H9 (cell line): Measurements from ENCODE around the gene MED27. TPM values are rescaled to one million over a fixed set of nuclear protein-coding genes. Genes with fewer than 3 reads are reported as not detected.

ENCODE experiments used
- DNase-seq: peaks from one replicate; pipeline ENCODE4 v3.0.0-alpha.2; 2017
- H2AFZ ChIP-seq: one replicate; pipeline ENCODE4 v1.6.1; 2013; ENCODE audit warnings: mild to moderate bottlenecking, low read length, control low read depth, moderate library complexity
- H2AK5ac ChIP-seq: 2 replicates; pipeline ENCODE4 v1.6.1; 2013; ENCODE audit warnings: low read length, control low read depth, mixed read lengths; ENCODE audit not compliant: insufficient read length
- H2BK120ac ChIP-seq: one replicate; pipeline ENCODE4 v1.6.1; 2013; ENCODE audit warnings: low read depth, mild to moderate bottlenecking, low read length, control low read depth, inconsistent platforms; ENCODE audit not compliant: poor library complexity, severe bottlenecking
- H2BK12ac ChIP-seq: 2 replicates; pipeline ENCODE4 v1.6.1; 2013; ENCODE audit warnings: low read length, control low read depth, mixed read lengths, low read depth; ENCODE audit not compliant: insufficient read length
- H2BK15ac ChIP-seq: 2 replicates; pipeline ENCODE4 v1.6.1; 2013; ENCODE audit warnings: low read depth, low read length, control low read depth
- H2BK20ac ChIP-seq: one replicate; pipeline ENCODE4 v1.6.1; 2013; ENCODE audit warnings: low read depth, mild to moderate bottlenecking, low read length, control low read depth, inconsistent platforms; ENCODE audit not compliant: poor library complexity, severe bottlenecking
- H2BK5ac ChIP-seq: 2 replicates; pipeline ENCODE4 v1.6.1; 2013; ENCODE audit warnings: low read length, control low read depth, mixed read lengths; ENCODE audit not compliant: insufficient read length
- H3K14ac ChIP-seq: 2 replicates; pipeline ENCODE4 v1.6.1; 2013; ENCODE audit warnings: low read length, control low read depth; ENCODE audit not compliant: insufficient read depth
- H3K18ac ChIP-seq: 2 replicates; pipeline ENCODE4 v1.6.1; 2013; ENCODE audit warnings: low read depth, mild to moderate bottlenecking, mixed read lengths, low read length, control low read depth; ENCODE audit not compliant: insufficient read length
- H3K23ac ChIP-seq: 2 replicates; pipeline ENCODE4 v1.6.1; 2013; ENCODE audit warnings: low read length, control low read depth, mixed read lengths, low read depth; ENCODE audit not compliant: insufficient read length
- H3K23me2 ChIP-seq: 2 replicates; pipeline ENCODE4 v1.6.1; 2013; ENCODE audit warnings: low read depth, mild to moderate bottlenecking, mixed read lengths, low read length, control low read depth; ENCODE audit not compliant: insufficient read length, poor library complexity, severe bottlenecking
- H3K27ac ChIP-seq: 2 replicates; pipeline ENCODE4 v1.5.1; 2013; ENCODE audit warnings: low read length, control low read depth, mixed read lengths, low read depth; ENCODE audit not compliant: insufficient read length
- H3K27me3 ChIP-seq: 2 replicates; pipeline ENCODE4 v1.6.1; 2013; ENCODE audit warnings: low read length, control low read depth, inconsistent platforms; ENCODE audit not compliant: insufficient read depth
- H3K4ac ChIP-seq: 2 replicates; pipeline ENCODE4 v1.6.1; 2013; ENCODE audit warnings: low read depth, mild to moderate bottlenecking, control low read depth, inconsistent platforms, low read length, moderate library complexity
- H3K4me1 ChIP-seq: 2 replicates; pipeline ENCODE4 v1.6.1; 2013; ENCODE audit warnings: low read length, control low read depth, inconsistent platforms; ENCODE audit not compliant: insufficient read depth
- H3K4me2 ChIP-seq: 2 replicates; pipeline ENCODE4 v1.6.1; 2013; ENCODE audit warnings: low read length, control low read depth, mixed read lengths; ENCODE audit not compliant: insufficient read length, insufficient read depth
- H3K56ac ChIP-seq: 2 replicates; pipeline ENCODE4 v1.6.1; 2013; ENCODE audit warnings: low read depth, mild to moderate bottlenecking, mixed read lengths, low read length, control low read depth; ENCODE audit not compliant: insufficient read length
- H3K79me1 ChIP-seq: 2 replicates; pipeline ENCODE4 v1.6.1; 2013; ENCODE audit warnings: low read depth, mild to moderate bottlenecking, moderate library complexity, low read length, control low read depth, inconsistent platforms; ENCODE audit not compliant: insufficient read depth, poor library complexity, severe bottlenecking
- H3K79me2 ChIP-seq: 2 replicates; pipeline ENCODE4 v1.6.1; 2013; ENCODE audit warnings: low read length, control low read depth, inconsistent platforms; ENCODE audit not compliant: insufficient read depth
- H3K9ac ChIP-seq: 2 replicates; pipeline ENCODE4 v1.6.1; 2013; ENCODE audit warnings: low read length, control low read depth, mixed read lengths; ENCODE audit not compliant: insufficient read length; ENCODE audit errors: extremely low read depth
- H3K9me3 ChIP-seq: one replicate; pipeline ENCODE4 v1.6.1; 2013; ENCODE audit warnings: low read depth, low read length, inconsistent platforms; ENCODE audit not compliant: control insufficient read depth
- H3T11ph ChIP-seq: one replicate; pipeline ENCODE4 v1.6.1; 2013; ENCODE audit warnings: mild to moderate bottlenecking, low read length, control low read depth, inconsistent platforms
- H4K20me1 ChIP-seq: one replicate; pipeline ENCODE4 v1.6.1; 2013; ENCODE audit not compliant: control insufficient read depth, insufficient read length, insufficient read depth
- H4K5ac ChIP-seq: 2 replicates; pipeline ENCODE4 v1.6.1; 2013; ENCODE audit warnings: low read depth, mild to moderate bottlenecking, mixed read lengths, low read length, control low read depth; ENCODE audit not compliant: insufficient read length
- H4K8ac ChIP-seq: replicated peaks from 2 replicates; pipeline ENCODE4 v1.6.1; 2013; ENCODE audit warnings: low read length, control low read depth, mixed read lengths, low read depth; ENCODE audit not compliant: insufficient read length
- H4K91ac ChIP-seq: 2 replicates; pipeline ENCODE4 v1.6.1; 2013; ENCODE audit warnings: low read depth, mild to moderate bottlenecking, moderate library complexity, mixed read lengths, low read length, control low read depth; ENCODE audit not compliant: insufficient read length
- H3K27ac Mint-ChIP-seq, 3 experiments: 2 replicates in 2 of 3; 3 replicates in 1 of 3; pipeline ENCODE4 v1.8.0; 2020 to 2021; ENCODE audit warnings: mixed read lengths in 3 of 3, mild to moderate bottlenecking in 1 of 3, moderate library complexity in 1 of 3
- H3K27me3 Mint-ChIP-seq: 2 replicates; pipeline ENCODE4 v1.8.0; 2021; ENCODE audit warnings: low read depth, mild to moderate bottlenecking, moderate library complexity, mixed read lengths
- H3K36me3 Mint-ChIP-seq, 3 experiments: 2 replicates in 2 of 3; 3 replicates in 1 of 3; pipeline ENCODE4 v1.8.0; 2020 to 2021; ENCODE audit warnings: low read depth in 3 of 3, mixed read lengths in 3 of 3; ENCODE audit not compliant: insufficient read depth in 1 of 3
- H3K4me1 Mint-ChIP-seq, 2 experiments: 2 replicates each; pipeline ENCODE4 v1.8.0; 2020; ENCODE audit warnings: mixed read lengths in 2 of 2
- H3K4me3 Mint-ChIP-seq, 2 experiments: 2 replicates in 1 of 2; 3 replicates in 1 of 2; pipeline ENCODE4 v1.8.0; 2020 to 2021; ENCODE audit warnings: mild to moderate bottlenecking in 2 of 2, mixed read lengths in 2 of 2, moderate library complexity in 1 of 2
- H3K9me3 Mint-ChIP-seq, 2 experiments: 2 replicates in 1 of 2; 3 replicates in 1 of 2; pipeline ENCODE4 v1.8.0; 2020; ENCODE audit warnings: mild to moderate bottlenecking in 2 of 2, mixed read lengths in 2 of 2, moderate library complexity in 1 of 2
- WGBS: extraction: QIAGEN DNeasy Blood & Tissue Kit; methylation state at CpG from one replicate; pipeline ENCODE4 v1.1.7; 2013; ENCODE audit warnings: missing lambda C conversion rate, low lambda C conversion rate, mixed read lengths; ENCODE audit not compliant: insufficient read length; ENCODE audit errors: extremely low coverage; 5-methylcytosine and 5-hydroxymethylcytosine counted together
- total RNA-seq: library from RNA; stranded (reverse); gene quantifications from 2 replicates; pipeline ENCODE4 v1.2.1, GENCODE V29; 2021
- TF ChIP-seq, protein P1 (sequence below): fragments of 200-600 bp; sonication (generic); conservative IDR thresholded peaks from 3 replicates; pipeline ENCODE4 v1.8.0; 2021; ENCODE audit warnings: antibody characterized with exemption, mild to moderate bottlenecking

Gene MED27
- total RNA-seq, 1 experiment from 2014 or later, result 33.5 TPM

DNA sequence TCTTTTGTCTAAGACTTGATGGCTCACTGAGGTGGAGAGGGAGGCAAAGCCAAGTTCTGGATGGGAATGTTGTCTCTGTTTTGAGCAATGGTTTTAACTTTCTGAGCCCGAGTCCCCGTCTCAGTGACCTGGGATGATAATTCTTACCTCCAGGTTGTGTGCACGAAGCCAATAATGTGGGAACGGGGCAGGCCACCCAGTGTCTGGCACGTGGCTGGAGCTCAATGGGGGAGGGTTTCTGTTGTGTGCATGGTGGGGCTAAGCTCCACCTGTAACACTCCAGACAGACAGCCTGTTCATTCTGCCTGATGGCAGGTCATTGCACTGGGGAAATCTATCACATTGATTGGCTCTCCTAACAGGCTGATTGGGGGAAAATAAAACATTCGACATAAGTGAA lies 45.1 kb upstream of the MED27 start:
- Histone ChIP-seq H3T11ph (no peak overlapping the region), H4K8ac (no peak overlapping the region), H3K14ac (no peak overlapping the region), H3K23ac (no peak overlapping the region), H3K27me3 (no peaks in the 10 kb centered on the region), H3K23me2 (no peaks in the 10 kb centered on the region), H2BK12ac (no peak overlapping the region), H2BK20ac (no peak overlapping the region), H2BK5ac (no peak overlapping the region), H3K56ac (no peak overlapping the region), H3K18ac (no peak overlapping the region), H3K79me1 (no peaks in the 10 kb centered on the region), H3K9me3 (no peaks in the 10 kb centered on the region), H2AFZ (no peak overlapping the region), H2AK5ac (no peak overlapping the region), H3K4ac (no peak overlapping the region), H3K27ac (no peak overlapping the region), H3K4me2 (peak overlapping the region; percentile 34), H4K20me1 (no peaks in the 10 kb centered on the region), H2BK120ac (no peak overlapping the region), H4K5ac (no peak overlapping the region), H3K9ac (no peak overlapping the region), H3K4me1 (peaks cover 21% of the 10 kb centered on the region), H2BK15ac (no peak overlapping the region), H4K91ac (no peak overlapping the region), H3K79me2 (no peaks in the 10 kb centered on the region)
- H3K27ac Mint-ChIP-seq, result no peak overlapping the region; a peak in 1 of 7 replicates
- H3K27me3 Mint-ChIP-seq, result peaks cover 10% of the 10 kb centered on the region
- TF ChIP-seq, protein P1, sequence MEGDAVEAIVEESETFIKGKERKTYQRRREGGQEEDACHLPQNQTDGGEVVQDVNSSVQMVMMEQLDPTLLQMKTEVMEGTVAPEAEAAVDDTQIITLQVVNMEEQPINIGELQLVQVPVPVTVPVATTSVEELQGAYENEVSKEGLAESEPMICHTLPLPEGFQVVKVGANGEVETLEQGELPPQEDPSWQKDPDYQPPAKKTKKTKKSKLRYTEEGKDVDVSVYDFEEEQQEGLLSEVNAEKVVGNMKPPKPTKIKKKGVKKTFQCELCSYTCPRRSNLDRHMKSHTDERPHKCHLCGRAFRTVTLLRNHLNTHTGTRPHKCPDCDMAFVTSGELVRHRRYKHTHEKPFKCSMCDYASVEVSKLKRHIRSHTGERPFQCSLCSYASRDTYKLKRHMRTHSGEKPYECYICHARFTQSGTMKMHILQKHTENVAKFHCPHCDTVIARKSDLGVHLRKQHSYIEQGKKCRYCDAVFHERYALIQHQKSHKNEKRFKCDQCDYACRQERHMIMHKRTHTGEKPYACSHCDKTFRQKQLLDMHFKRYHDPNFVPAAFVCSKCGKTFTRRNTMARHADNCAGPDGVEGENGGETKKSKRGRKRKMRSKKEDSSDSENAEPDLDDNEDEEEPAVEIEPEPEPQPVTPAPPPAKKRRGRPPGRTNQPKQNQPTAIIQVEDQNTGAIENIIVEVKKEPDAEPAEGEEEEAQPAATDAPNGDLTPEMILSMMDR, result no peak
- H3K9me3 Mint-ChIP-seq, result peaks cover 4% of the 10 kb centered on the region in 2 experiments; a peak in 3 of 5 replicates
- peaks cover 60 to 69% of the 10 kb centered on the region in 2 experiments for H3K4me1 Mint-ChIP-seq
- no peaks in the 10 kb centered on the region for H3K36me3 Mint-ChIP-seq
- no CpG with 5 or more reads among the region's 6 CpGs for WGBS
- DNase-seq, result no peak
- H3K4me3 Mint-ChIP-seq, result no peak overlapping the region; a peak in 1 of 5 replicates
